Thyroid gland (tissue), 4 donors: ENCODE results near the gene CFL1. TPM values are rescaled to one million over a fixed set of nuclear protein-coding genes. Genes with fewer than 3 reads are reported as not detected.

Experiments
- DNase-seq, 2 donors: peaks; one replicate each; pipeline ENCODE4 v3.0.0-alpha.2; 2019
- H3K27ac ChIP-seq, 3 donors: fragments of 200-600 bp; sonication (generic); 1 replicate in 2 of 3; 2 replicates in 1 of 3; pipeline ENCODE4 v1.5.1; 2016 to 2019; ENCODE audit warnings: mild to moderate bottlenecking in 1 of 3, moderate library complexity in 1 of 3
- H3K27me3 ChIP-seq: fragments of 200-600 bp; sonication (generic); one replicate; pipeline ENCODE4 v1.5.1; 2019
- H3K36me3 ChIP-seq, 2 donors: fragments of 200-600 bp; sonication (generic); one replicate each; pipeline ENCODE4 v1.5.1; 2016 to 2019
- H3K4me1 ChIP-seq, 2 donors: fragments of 200-600 bp; sonication (generic); one replicate each; pipeline ENCODE4 v1.5.1; 2017 to 2019
- H3K4me3 ChIP-seq, 3 donors: fragments of 200-600 bp; sonication (generic); replicated peaks in 1 of 3; 1 replicate in 2 of 3; 2 replicates in 1 of 3; pipeline ENCODE4 v1.5.1; 2016; ENCODE audit warnings: mild to moderate bottlenecking in 1 of 3
- H3K9me3 ChIP-seq: fragments of 200-600 bp; sonication (generic); one replicate; pipeline ENCODE4 v1.5.1; 2017
- CTCF ChIP-seq, 6 experiments: fragments of 200-600 bp in 3 of 6; fragments of 450-650 bp in 3 of 6; sonication (generic) in 3 of 6; IDR thresholded peaks; one replicate each; pipeline ENCODE4 v1.5.1; 2016 to 2019; ENCODE audit warnings: antibody characterized with exemption in 6 of 6, mild to moderate bottlenecking in 2 of 6, inconsistent platforms in 1 of 6, moderate library complexity in 1 of 6
- POLR2A ChIP-seq, 2 donors: fragments of 450-650 bp; IDR thresholded peaks; one replicate each; pipeline ENCODE4 v1.6.1; 2017; ENCODE audit warnings: antibody characterized with exemption in 2 of 2, mild to moderate bottlenecking in 2 of 2, moderate library complexity in 1 of 2
- WGBS, 2 donors: methylation state at CpG; one replicate each; pipeline ENCODE4 v1.1.5; 2017; 5-methylcytosine and 5-hydroxymethylcytosine counted together
- intact Hi-C: fragments of 100-400 bp; cut with DNase I; formaldehyde crosslinking; loops from one replicate; pipeline ENCODE4 v1.15.1; 2023
- total RNA-seq, 4 donors: library from RNA; depleted of rRNA; stranded (reverse); fragments of >200 nt; gene quantifications; one replicate each; pipeline ENCODE4 v1.2.3, GENCODE V29; 2016

The CFL1 gene
- total RNA-seq, 4 donors from 2014 or later: 330 to 581 (median 494) TPM

GRCh38 chr11:65872586-65873317 is 14.8 kb upstream of the CFL1 start, which contains the start of gene EFEMP2:
EFEMP2 (minus strand) TSS chr11:65872800; CDS start chr11:65872354, 446 bp downstream.
- peak; percentile 46 to 63 for DNase-seq
- Histone ChIP-seq H3K27ac (peak within 1 kb of the TSS; percentile 80 to 95 (median 89)), H3K4me3 (peak within 1 kb of the TSS; percentile 23 to 76 (median 27)), H3K4me1 (peaks cover 16 to 28% of the 10 kb centered on the region in 2 donors), H3K36me3 (peaks cover 0 to 2% of the 10 kb centered on the region in 2 donors), H3K27me3 (no peaks in the 10 kb centered on the region), H3K9me3 (no peaks in the 10 kb centered on the region)
- WGBS, 2 donors: 1 to 2% methylated on average over 9 to 12 of the region's 69 CpGs
- TF ChIP-seq POLR2A (IDR thresholded peaks at IDR 0.05): peak in 1 of 2 donors; percentile 36
- no peak for TF ChIP-seq CTCF (IDR thresholded peaks at IDR 0.05)
- intact Hi-C loops: no loop called here

GRCh38 chr11:65871811-65872548 is 14.0 kb upstream of the CFL1 start:
- peaks cover 16 to 28% of the 10 kb centered on the region in 2 donors for H3K4me1 ChIP-seq
- 31% methylated on average over 16 of the region's 26 CpGs; no CpG with 5 or more reads in 1 of the 2 donors for WGBS, 2 donors
- peak; percentile 49 to 57 for DNase-seq
- H3K4me3 ChIP-seq: peak overlapping the region in 2 of 3 donors; percentile 27 to 76
- H3K27ac ChIP-seq: peak overlapping the region; percentile 80 to 95 (median 89)
- TF ChIP-seq POLR2A (IDR thresholded peaks at IDR 0.05) (peak in 1 of 2 donors; percentile 4), CTCF (IDR thresholded peaks at IDR 0.05) (peak in 1 of 6 experiments; percentile 17)
- H3K9me3 ChIP-seq: no peaks in the 10 kb centered on the region
- H3K36me3 ChIP-seq: peaks cover 4 to 8% of the 10 kb centered on the region in 2 donors
- intact Hi-C loops: no loop called here
- no peaks in the 10 kb centered on the region for H3K27me3 ChIP-seq

- Histone ChIP-seq H3K36me3 (peaks cover 12 to 16% of the 10 kb centered on the region in 2 donors), H3K27ac (peak overlapping the region in 2 of 3 donors; percentile 80 to 95), H3K9me3 (no peaks in the 10 kb centered on the region), H3K4me3 (no peak overlapping the region), H3K4me1 (peaks cover 16 to 28% of the 10 kb centered on the region in 2 donors), H3K27me3 (no peaks in the 10 kb centered on the region)
- 71 to 78% methylated on average over 18 to 23 of the region's 24 CpGs for WGBS, 2 donors
- intact Hi-C loops: no loop called here
- no peak for TF ChIP-seq CTCF (IDR thresholded peaks at IDR 0.05)
- no peak for TF ChIP-seq POLR2A (IDR thresholded peaks at IDR 0.05)
- peak in 1 of 2 donors; percentile 18 for DNase-seq
Observed at GRCh38 chr11:65870706-65871681, 13.0 kb upstream of the CFL1 start.

GRCh38 chr11:65870307-65870658 is 12.3 kb upstream of the CFL1 start:
- Histone ChIP-seq H3K27ac (no peak overlapping the region), H3K4me1 (peaks cover 16 to 28% of the 10 kb centered on the region in 2 donors), H3K9me3 (no peaks in the 10 kb centered on the region), H3K36me3 (peaks cover 19 to 22% of the 10 kb centered on the region in 2 donors), H3K4me3 (no peak overlapping the region), H3K27me3 (no peaks in the 10 kb centered on the region)
- no peak for DNase-seq
- intact Hi-C loops: no loop called here
- TF ChIP-seq CTCF (IDR thresholded peaks at IDR 0.05) (no peak), POLR2A (IDR thresholded peaks at IDR 0.05) (no peak)
- whole genome bisulfite sequencing, 2 donors: 80 to 91% methylated on average over 7 to 9 of the region's 11 CpGs
